ENCODE results near the gene SLC7A6.

SLC7A6 gene

DNA sequence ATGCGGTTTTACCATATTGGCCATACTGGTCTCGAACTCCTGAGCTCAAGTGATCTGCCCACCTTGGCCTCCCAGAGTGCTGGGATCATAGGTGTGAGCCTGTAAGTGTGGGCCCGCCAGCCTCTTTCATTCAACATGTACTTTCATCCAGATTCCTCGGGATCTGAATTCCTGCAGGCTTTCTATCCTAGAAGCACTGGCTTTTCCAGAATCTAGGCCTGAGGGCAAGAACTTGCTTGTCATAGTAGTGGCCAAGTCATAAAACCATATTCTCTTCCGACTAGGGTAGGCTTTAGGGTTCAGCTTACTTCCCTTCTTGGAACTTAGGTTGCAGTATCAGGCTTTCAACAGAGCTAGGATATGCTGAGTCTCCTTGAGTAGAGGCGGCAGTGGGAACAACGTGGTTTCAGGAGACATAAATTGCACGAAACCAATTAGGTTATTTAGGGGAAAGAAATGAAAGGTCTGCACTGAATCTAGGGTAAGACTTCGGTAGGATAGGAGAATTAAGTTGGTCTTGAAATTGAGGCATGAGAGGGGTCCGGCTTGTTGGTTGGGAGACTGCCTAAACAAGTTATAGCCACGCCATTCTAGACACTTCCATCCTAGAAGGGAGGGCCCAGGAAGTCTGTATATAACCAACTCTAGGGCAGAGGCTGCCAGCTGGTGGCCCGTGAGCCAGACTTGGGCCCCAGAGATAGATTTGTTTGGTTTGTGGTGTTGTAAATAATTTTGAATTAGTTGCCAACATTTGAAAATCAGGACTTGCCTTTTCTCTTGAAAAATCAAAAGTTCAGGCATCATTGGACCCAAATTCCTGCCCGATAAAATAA, 15.6 kb downstream of the SLC7A6 start:
- no peak overlapping the region for H3K9ac ChIP-seq (ENCODE audit: low read depth in 1 of 2, low read length in 2 of 2)
- H3K36me3 ChIP-seq (ENCODE audit: control insufficient read depth in 2 of 2, insufficient read depth in 2 of 2, low read length in 2 of 2), result peaks cover 6 to 14% of the 10 kb centered on the region in 2 donors
- peak overlapping the region in 1 of 2 donors; percentile 37 for H3K27ac ChIP-seq (ENCODE audit: low read depth in 2 of 2, low read length in 2 of 2)
- no peak overlapping the region for H3K4me3 ChIP-seq (ENCODE audit: low read length in 2 of 2)
- no peaks in the 10 kb centered on the region for H3K9me3 ChIP-seq (ENCODE audit: control insufficient read depth in 2 of 2, low read length in 2 of 2)
- no peaks in the 10 kb centered on the region for H3K27me3 ChIP-seq (ENCODE audit: control insufficient read depth in 2 of 2, insufficient read depth in 2 of 2, low read length in 2 of 2)
- H3K4me1 ChIP-seq (ENCODE audit: control insufficient read depth in 2 of 2, insufficient read depth in 2 of 2, low read length in 2 of 2), result peaks cover 5 to 13% of the 10 kb centered on the region in 2 donors

DNA sequence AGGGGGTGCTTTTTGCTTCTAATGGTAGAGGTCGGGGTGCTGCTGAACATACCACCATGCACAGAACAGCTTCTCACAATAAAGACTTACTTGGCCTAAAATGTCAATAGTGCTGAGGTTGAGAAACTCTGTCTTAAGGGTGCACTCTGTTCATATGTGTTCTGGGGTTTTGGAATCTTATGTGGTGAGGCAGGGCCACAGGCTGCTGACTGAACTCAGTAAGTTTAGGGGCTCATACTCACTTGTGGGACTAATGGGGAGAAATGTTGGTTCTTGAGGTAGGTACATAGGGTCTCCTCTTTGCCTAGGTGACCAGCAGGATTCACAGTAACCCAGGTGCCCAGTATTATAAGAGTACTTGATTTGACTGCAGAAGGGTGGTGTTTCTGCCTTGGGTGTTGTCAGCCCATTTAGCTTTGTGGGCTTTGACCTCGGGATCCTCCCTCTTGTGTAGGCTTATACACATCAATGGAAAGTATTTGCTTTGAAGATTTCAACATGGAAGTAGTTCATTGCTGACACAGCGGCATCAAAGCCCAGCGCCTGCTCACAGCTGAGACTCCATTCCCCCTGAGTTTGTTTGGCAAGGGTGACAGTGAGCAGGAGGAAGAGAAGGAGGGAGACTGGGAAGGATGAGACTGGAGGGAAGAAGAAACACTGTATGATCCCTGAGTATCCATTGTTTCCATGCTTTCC, 17.2 kb downstream of the SLC7A6 start:
- H3K4me3 ChIP-seq (ENCODE audit: low read length in 2 of 2), result no peak overlapping the region
- H3K4me1 ChIP-seq (ENCODE audit: control insufficient read depth in 2 of 2, insufficient read depth in 2 of 2, low read length in 2 of 2), result peaks cover 11 to 23% of the 10 kb centered on the region in 2 donors
- H3K27ac ChIP-seq (ENCODE audit: low read depth in 2 of 2, low read length in 2 of 2), result no peak overlapping the region
- H3K27me3 ChIP-seq (ENCODE audit: control insufficient read depth in 2 of 2, insufficient read depth in 2 of 2, low read length in 2 of 2), result no peaks in the 10 kb centered on the region
- peaks cover 0 to 13% of the 10 kb centered on the region in 2 donors for H3K36me3 ChIP-seq (ENCODE audit: control insufficient read depth in 2 of 2, insufficient read depth in 2 of 2, low read length in 2 of 2)
- H3K9ac ChIP-seq (ENCODE audit: low read depth in 1 of 2, low read length in 2 of 2), result no peak overlapping the region
- no peaks in the 10 kb centered on the region for H3K9me3 ChIP-seq (ENCODE audit: control insufficient read depth in 2 of 2, low read length in 2 of 2)

DNA sequence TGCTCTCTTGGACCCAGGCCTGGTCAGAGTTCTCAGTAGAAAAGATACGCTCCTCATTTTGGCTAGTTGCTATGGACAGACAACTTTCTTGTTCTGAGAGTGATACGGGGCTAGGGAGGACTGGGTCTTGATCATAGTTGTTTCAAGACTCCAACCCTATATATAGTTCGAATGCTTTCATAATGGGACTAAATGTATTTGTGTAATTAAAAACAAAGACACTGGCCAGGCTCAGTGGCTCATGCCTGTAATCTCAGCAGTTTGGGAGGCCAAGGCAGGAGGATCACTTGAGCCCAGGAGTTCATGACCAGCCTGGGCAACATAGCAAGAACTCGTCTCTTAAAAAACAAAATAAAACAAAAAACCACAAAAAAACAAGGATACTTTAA, 17.7 kb downstream of the SLC7A6 start:
- Histone ChIP-seq H3K9me3 (ENCODE audit: control insufficient read depth in 2 of 2, low read length in 2 of 2) (no peaks in the 10 kb centered on the region), H3K36me3 (ENCODE audit: control insufficient read depth in 2 of 2, insufficient read depth in 2 of 2, low read length in 2 of 2) (peaks cover 0 to 13% of the 10 kb centered on the region in 2 donors), H3K27ac (ENCODE audit: low read depth in 2 of 2, low read length in 2 of 2) (no peak overlapping the region), H3K27me3 (ENCODE audit: control insufficient read depth in 2 of 2, insufficient read depth in 2 of 2, low read length in 2 of 2) (no peaks in the 10 kb centered on the region), H3K4me3 (ENCODE audit: low read length in 2 of 2) (no peak overlapping the region), H3K9ac (ENCODE audit: low read depth in 1 of 2, low read length in 2 of 2) (no peak overlapping the region), H3K4me1 (ENCODE audit: control insufficient read depth in 2 of 2, insufficient read depth in 2 of 2, low read length in 2 of 2) (peaks cover 11 to 23% of the 10 kb centered on the region in 2 donors)

DNA sequence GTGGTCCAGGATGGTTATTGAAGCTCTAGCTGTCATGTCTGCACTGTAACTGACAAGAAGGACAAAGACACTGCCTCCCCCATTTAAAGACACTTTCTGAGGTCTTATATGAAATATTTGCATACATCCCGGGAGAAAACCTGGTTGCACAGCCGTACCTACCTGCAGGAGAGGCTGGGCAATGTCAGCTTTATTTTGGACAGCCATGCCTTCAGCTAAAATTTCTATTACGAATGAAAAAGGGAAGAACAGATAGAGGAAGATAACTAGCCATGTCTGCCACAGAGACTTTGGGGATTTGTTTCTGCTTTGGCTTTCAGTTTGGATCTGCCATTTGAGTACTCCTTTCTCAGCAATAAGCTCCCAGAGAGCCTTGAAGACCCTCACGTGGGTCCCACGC, 19.0 kb downstream of the SLC7A6 start:
- Histone ChIP-seq H3K4me3 (ENCODE audit: low read length in 2 of 2) (no peak overlapping the region), H3K9me3 (ENCODE audit: control insufficient read depth in 2 of 2, low read length in 2 of 2) (no peaks in the 10 kb centered on the region), H3K36me3 (ENCODE audit: control insufficient read depth in 2 of 2, insufficient read depth in 2 of 2, low read length in 2 of 2) (peaks cover 0 to 19% of the 10 kb centered on the region in 2 donors), H3K4me1 (ENCODE audit: control insufficient read depth in 2 of 2, insufficient read depth in 2 of 2, low read length in 2 of 2) (peaks cover 11 to 32% of the 10 kb centered on the region in 2 donors), H3K27me3 (ENCODE audit: control insufficient read depth in 2 of 2, insufficient read depth in 2 of 2, low read length in 2 of 2) (no peaks in the 10 kb centered on the region), H3K27ac (ENCODE audit: low read depth in 2 of 2, low read length in 2 of 2) (peak overlapping the region; percentile 32 to 64), H3K9ac (ENCODE audit: low read depth in 1 of 2, low read length in 2 of 2) (no peak overlapping the region)

DNA sequence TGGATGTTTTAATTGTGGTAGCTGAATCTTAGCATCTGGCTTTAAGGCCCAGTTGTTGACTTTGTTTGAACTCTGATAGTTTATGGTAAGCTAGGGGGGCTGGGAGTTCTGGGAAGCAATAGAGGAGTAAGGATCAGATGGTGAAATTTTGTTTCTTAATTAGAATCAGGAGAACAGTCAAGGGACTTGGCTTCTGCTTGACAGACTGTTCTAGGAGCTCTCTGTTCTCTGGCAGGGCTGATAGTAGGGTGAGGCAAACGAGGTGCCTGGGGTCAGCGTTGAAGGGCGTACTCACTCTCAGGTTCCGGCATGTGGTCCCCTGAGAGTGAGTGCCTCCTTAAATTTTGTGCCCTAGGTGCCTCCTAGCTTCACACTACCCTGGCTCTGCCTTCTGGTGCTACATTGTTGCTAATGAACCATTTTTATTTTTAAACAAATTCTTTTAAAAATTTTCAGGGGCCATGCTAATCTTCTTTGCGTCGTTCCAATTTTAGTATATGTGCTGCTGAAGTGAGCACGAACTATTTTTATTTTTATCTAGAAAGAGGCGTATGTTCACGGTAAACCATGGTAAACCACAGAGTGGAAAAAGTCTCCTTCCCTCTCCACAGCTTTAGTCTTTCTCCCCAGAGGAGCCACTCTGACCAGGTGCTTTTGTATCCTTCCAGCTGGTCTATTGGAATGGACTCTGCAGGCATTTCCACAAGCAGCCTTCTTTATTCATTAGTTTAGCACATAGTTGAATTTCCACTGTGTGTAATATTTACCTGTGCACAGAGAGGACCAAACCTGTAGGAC, 19.7 kb downstream of the SLC7A6 start:
- H3K9me3 ChIP-seq (ENCODE audit: control insufficient read depth in 2 of 2, low read length in 2 of 2), result no peaks in the 10 kb centered on the region
- H3K4me3 ChIP-seq (ENCODE audit: low read length in 2 of 2), result peak overlapping the region in 1 of 2 donors; percentile 4
- no peaks in the 10 kb centered on the region for H3K27me3 ChIP-seq (ENCODE audit: control insufficient read depth in 2 of 2, insufficient read depth in 2 of 2, low read length in 2 of 2)
- peaks cover 11 to 32% of the 10 kb centered on the region in 2 donors for H3K4me1 ChIP-seq (ENCODE audit: control insufficient read depth in 2 of 2, insufficient read depth in 2 of 2, low read length in 2 of 2)
- peak overlapping the region in 1 of 2 donors; percentile 35 for H3K9ac ChIP-seq (ENCODE audit: low read depth in 1 of 2, low read length in 2 of 2)
- peaks cover 0 to 19% of the 10 kb centered on the region in 2 donors for H3K36me3 ChIP-seq (ENCODE audit: control insufficient read depth in 2 of 2, insufficient read depth in 2 of 2, low read length in 2 of 2)
- peak overlapping the region; percentile 32 to 64 for H3K27ac ChIP-seq (ENCODE audit: low read depth in 2 of 2, low read length in 2 of 2)

DNA sequence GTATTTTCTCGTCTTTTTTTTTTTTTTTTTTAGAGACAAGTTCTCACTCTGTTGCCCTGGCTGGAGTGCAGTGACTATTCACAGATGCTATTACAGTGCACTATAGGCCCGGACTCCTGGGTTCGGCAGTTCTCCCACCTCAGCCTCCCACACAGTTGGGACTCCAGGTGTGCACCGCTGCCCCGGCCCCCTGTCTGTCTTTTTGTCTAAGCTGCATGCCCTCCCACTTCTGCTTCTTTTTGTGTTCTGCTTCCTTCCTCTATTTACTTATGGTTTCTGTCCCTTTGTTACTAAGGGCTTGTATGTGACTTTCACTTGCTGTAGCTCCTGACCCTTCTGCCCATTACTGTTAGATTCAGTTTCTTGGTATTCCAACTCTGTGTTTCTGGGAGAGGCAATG, 20.5 kb downstream of the SLC7A6 start:
- H3K4me3 ChIP-seq (ENCODE audit: low read length in 2 of 2), result peak overlapping the region in 1 of 2 donors; percentile 4
- peaks cover 11 to 36% of the 10 kb centered on the region in 2 donors for H3K4me1 ChIP-seq (ENCODE audit: control insufficient read depth in 2 of 2, insufficient read depth in 2 of 2, low read length in 2 of 2)
- no peak overlapping the region for H3K9ac ChIP-seq (ENCODE audit: low read depth in 1 of 2, low read length in 2 of 2)
- no peaks in the 10 kb centered on the region for H3K27me3 ChIP-seq (ENCODE audit: control insufficient read depth in 2 of 2, insufficient read depth in 2 of 2, low read length in 2 of 2)
- no peaks in the 10 kb centered on the region for H3K9me3 ChIP-seq (ENCODE audit: control insufficient read depth in 2 of 2, low read length in 2 of 2)
- peaks cover 2 to 19% of the 10 kb centered on the region in 2 donors for H3K36me3 ChIP-seq (ENCODE audit: control insufficient read depth in 2 of 2, insufficient read depth in 2 of 2, low read length in 2 of 2)
- peak overlapping the region in 1 of 2 donors; percentile 64 for H3K27ac ChIP-seq (ENCODE audit: low read depth in 2 of 2, low read length in 2 of 2)

DNA sequence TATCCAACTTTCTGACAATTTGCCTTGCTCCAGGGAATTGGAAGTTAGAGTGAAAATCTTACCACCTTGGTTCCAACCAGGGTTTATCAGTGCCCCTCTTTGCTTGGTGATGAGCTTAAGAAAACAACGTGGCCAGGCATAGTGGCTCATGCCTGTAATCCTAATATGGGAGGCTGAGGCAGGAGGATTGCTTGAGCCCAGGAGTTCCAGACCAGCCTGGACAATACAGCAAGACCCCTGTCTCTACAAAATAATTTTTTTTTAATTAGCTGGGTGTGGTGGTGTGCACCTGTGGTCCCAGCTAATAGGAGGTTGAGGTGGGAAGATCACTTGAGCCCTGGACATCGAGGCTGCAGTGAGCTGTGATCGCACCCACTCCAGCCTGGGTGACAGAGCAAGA, 21.4 kb downstream of the SLC7A6 start:
- H3K27ac ChIP-seq (ENCODE audit: low read depth in 2 of 2, low read length in 2 of 2), result peak overlapping the region in 1 of 2 donors; percentile 64
- no peaks in the 10 kb centered on the region for H3K9me3 ChIP-seq (ENCODE audit: control insufficient read depth in 2 of 2, low read length in 2 of 2)
- H3K4me3 ChIP-seq (ENCODE audit: low read length in 2 of 2), result no peak overlapping the region
- H3K4me1 ChIP-seq (ENCODE audit: control insufficient read depth in 2 of 2, insufficient read depth in 2 of 2, low read length in 2 of 2), result peaks cover 11 to 40% of the 10 kb centered on the region in 2 donors
- peaks cover 6 to 25% of the 10 kb centered on the region in 2 donors for H3K36me3 ChIP-seq (ENCODE audit: control insufficient read depth in 2 of 2, insufficient read depth in 2 of 2, low read length in 2 of 2)
- H3K9ac ChIP-seq (ENCODE audit: low read depth in 1 of 2, low read length in 2 of 2), result no peak overlapping the region
- H3K27me3 ChIP-seq (ENCODE audit: control insufficient read depth in 2 of 2, insufficient read depth in 2 of 2, low read length in 2 of 2), result no peaks in the 10 kb centered on the region

DNA sequence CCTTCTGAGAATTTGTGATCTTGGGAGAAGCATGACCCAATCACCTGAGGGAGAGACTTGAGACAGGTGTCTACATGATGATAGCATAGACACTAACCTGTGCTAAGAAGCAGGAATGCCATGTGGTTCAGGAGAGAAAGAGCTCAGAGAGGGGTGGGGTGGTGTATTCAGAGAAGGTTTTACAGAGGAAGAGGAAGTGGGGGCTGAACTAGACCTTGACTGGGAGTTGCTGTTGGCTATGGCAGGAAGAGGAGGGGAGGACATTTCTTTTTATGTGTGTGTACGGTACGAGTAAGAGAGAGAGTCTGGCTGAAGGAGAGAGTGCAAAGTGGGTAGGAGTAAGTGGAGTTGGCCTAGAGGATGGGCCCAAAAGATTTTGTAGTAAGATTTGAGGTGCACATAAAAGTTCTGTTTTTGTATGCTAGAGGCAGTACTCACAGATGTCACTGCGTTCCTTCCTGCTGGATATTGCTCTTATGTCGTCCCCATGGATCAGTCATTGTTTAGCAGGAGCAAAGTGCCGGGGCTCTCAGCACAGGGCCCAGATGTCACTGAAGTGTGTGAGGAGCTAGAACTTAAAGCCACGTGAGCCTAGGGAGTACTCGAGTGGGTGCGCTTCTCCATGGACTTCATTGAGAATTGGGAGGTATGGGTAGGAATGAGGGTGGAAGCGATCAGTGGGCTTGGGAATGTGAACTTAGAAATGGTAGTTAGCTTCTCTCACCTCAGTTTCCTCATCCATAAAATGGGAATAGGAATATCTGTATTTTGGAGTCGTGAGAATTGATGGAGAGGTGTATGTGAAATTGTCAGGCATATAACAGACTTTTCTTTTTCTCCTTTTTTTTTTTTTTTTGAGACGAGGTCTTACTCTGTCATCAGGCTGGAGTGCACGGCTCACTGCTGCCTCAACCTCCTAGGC, 22.1 kb downstream of the SLC7A6 start:
- H3K4me3 ChIP-seq (ENCODE audit: low read length in 2 of 2), result peak overlapping the region in 1 of 2 donors; percentile 42
- peak overlapping the region in 1 of 2 donors; percentile 50 for H3K27ac ChIP-seq (ENCODE audit: low read depth in 2 of 2, low read length in 2 of 2)
- H3K4me1 ChIP-seq (ENCODE audit: control insufficient read depth in 2 of 2, insufficient read depth in 2 of 2, low read length in 2 of 2), result peaks cover 11 to 38% of the 10 kb centered on the region in 2 donors
- peak overlapping the region in 1 of 2 donors; percentile 20 for H3K9ac ChIP-seq (ENCODE audit: low read depth in 1 of 2, low read length in 2 of 2)
- H3K36me3 ChIP-seq (ENCODE audit: control insufficient read depth in 2 of 2, insufficient read depth in 2 of 2, low read length in 2 of 2), result peaks cover 12 to 29% of the 10 kb centered on the region in 2 donors
- H3K9me3 ChIP-seq (ENCODE audit: control insufficient read depth in 2 of 2, low read length in 2 of 2), result no peaks in the 10 kb centered on the region
- H3K27me3 ChIP-seq (ENCODE audit: control insufficient read depth in 2 of 2, insufficient read depth in 2 of 2, low read length in 2 of 2), result no peaks in the 10 kb centered on the region

Data from mucosa of rectum (tissue), 2 donors.